Left ventricle myocardium superior (tissue), 1 donor: ENCODE results near the gene ZNF99. TPM values are rescaled to one million over a fixed set of nuclear protein-coding genes. Genes with fewer than 3 reads are reported as not detected.

Experiments
- total RNA-seq: library from RNA; stranded (reverse); fragmentation: NEBNext Ultra II Directional; extraction: Animal tissue kit (Norgen Biotek cat#: 25700); gene quantifications from one replicate; pipeline ENCODE4 v1.2.1, GENCODE V29; 2021
- donor health status: DM: no; HTN: yes; CAD: no; lungs with severe emphysema.

Gene ZNF99
- total RNA-seq, 1 donor from 2014 or later: 0.02 TPM

Other genes with a start within 250 kb of the ZNF99 start
- 0.12 TPM for gene ZNF492, start 149.8 kb downstream of the ZNF99 start, total RNA-seq
- gene ZNF723, start 48.1 kb upstream of the ZNF99 start, total RNA-seq: not detected
- gene ZNF728, start 219.0 kb upstream of the ZNF99 start, total RNA-seq: 6.4 TPM